UCSD-AML1 (cell line): ENCODE data around the gene H6PD.
A peak's percentile ranks its signal among the peaks of the same experiment; 100 is the strongest.

Source experiments
- DNase-seq: peaks from one replicate; lab custom pipeline; 2025; ENCODE audit not compliant: unreplicated experiment; lab: John Stamatoyannopoulos, UW

H6PD gene

GRCh38 chr1:9204156-9204720, 30.3 kb upstream of the H6PD start:
- DNase-seq: no peak

GRCh38 chr1:9207086-9207485, 27.5 kb upstream of the H6PD start:
- no peak for DNase-seq

GRCh38 chr1:9207715-9208114, 26.9 kb upstream of the H6PD start:
- no peak for DNase-seq

GRCh38 chr1:9211291-9211811, 23.2 kb upstream of the H6PD start:
- DNase-seq: peak; percentile 70

GRCh38 chr1:9212735-9213134, 21.8 kb upstream of the H6PD start:
- no peak for DNase-seq

- no peak for DNase-seq
These were observed 20.6 kb upstream of the H6PD start for GRCh38 chr1:9213956-9214355.

- no peak for DNase-seq
These were observed 15.7 kb upstream of the H6PD start for GRCh38 chr1:9218917-9219316.

- no peak for DNase-seq
These were observed 11.5 kb upstream of the H6PD start for GRCh38 chr1:9222846-9223625.

GRCh38 chr1:9224664-9225410, 9.7 kb upstream of the H6PD start:
- DNase-seq: no peak

- no peak for DNase-seq
These were observed 9.2 kb upstream of the H6PD start for GRCh38 chr1:9225411-9225785.

GRCh38 chr1:9228609-9229008, 6.0 kb upstream of the H6PD start:
- no peak for DNase-seq

GRCh38 chr1:9229549-9229948, 5.0 kb upstream of the H6PD start:
- DNase-seq: no peak

- no peak for DNase-seq
These were observed 3.6 kb upstream of the H6PD start for GRCh38 chr1:9230869-9231533.

- no peak for DNase-seq
These were observed 2.8 kb upstream of the H6PD start for GRCh38 chr1:9231648-9232332.

- peak; percentile 69 for DNase-seq
These were observed 1.2 kb upstream of the H6PD start for GRCh38 chr1:9233241-9233941.

- DNase-seq: no peak
These were observed 692 bp upstream of the H6PD start for GRCh38 chr1:9233942-9234222.

GRCh38 chr1:9235096-9235459, 504 bp downstream of the H6PD start:
- DNase-seq: no peak

- DNase-seq: no peak
These were observed 986 bp downstream of the H6PD start for GRCh38 chr1:9235560-9235959.

GRCh38 chr1:9238134-9238533, 3.6 kb downstream of the H6PD start:
- DNase-seq: no peak

GRCh38 chr1:9238550-9238949, 4.0 kb downstream of the H6PD start:
- DNase-seq: no peak
